GOT3 (cell line): ENCODE results near the gene CFAP299.
"Not testable (repeated sequence)": the region's sequence is repeated elsewhere in the genome, so short reads cannot be mapped to it uniquely, and the experiment has no call there.

Source experiments
- DNase-seq: peaks from one replicate; lab custom pipeline; 2025; ENCODE audit warnings: mixed read lengths; lab: John Stamatoyannopoulos, UW

Gene CFAP299

DNA sequence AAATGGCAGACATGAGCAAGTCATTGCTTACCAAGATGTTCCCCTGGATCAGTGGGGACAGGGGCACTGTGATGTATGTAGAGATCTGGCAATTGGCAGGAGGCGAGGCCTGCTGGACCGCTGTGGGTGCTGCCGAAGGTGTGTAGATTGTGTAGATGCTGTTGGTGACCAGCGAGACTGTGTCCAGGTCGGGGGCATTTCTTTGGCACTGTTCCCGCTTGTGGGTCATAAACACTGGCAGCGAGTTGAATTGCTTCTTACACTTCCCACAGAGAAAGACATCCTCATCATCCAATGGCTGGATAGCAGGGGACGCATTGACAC lies 52.7 kb downstream of the CFAP299 start:
- DNase-seq, result no peak

DNA sequence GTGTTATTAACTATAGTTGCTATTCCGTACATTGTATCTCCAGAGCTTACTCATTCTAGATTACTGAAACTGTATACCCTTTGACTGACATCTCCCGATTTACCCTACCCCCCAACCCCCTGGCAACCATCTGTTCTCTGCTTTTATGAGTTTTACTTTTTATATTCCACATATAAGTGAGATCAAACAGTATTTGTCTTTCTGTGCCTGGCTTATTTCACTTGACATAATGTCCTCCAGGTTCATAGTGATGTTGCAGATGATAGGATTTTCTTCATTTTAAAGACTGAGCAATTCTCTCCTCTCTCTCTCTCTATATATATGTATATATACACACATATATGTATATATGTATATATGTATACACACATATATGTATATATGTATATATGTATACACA lies 54.6 kb downstream of the CFAP299 start:
- no peak for DNase-seq

DNA sequence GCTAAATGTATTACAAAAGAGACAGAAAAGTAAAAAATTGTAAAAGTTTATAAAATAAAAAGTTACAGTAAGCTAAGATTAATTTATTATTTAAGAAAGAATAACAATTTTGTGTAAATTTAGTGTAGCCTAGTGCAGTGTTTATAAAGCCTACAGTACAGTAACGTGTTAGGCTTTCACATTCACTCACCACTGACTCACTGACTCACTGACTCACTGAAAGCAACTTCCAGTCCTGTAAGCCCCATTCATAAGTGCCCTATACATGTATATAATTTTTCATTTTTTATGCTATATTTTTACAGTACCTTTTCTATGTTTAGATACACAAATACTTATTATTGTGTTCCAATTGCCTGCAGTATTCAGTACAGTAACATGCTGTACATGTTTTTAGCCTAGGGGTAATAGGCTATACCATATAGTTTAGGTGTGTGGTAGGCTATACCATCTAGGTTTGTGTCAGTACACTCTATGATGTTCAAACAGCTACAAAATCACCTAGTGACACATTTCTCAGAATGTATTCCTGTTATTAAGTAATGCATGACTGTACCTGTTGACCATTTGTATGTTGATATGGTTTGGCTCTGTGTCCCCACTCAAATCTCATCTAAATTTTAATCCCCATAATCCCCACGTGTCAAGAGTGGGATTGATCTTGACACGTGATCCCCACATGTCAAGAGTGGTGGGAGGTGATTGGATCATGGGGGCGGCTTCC lies 57.9 kb downstream of the CFAP299 start:
- DNase-seq, result no peak

- no peak for DNase-seq
Observed at GRCh38 chr4:80393970-80394250, 58.4 kb downstream of the CFAP299 start.

GRCh38 chr4:80407246-80407645 lies 71.7 kb downstream of the CFAP299 start:
- no peak for DNase-seq

GRCh38 chr4:80409809-80410208 lies 74.3 kb downstream of the CFAP299 start:
- DNase-seq, result no peak

DNA sequence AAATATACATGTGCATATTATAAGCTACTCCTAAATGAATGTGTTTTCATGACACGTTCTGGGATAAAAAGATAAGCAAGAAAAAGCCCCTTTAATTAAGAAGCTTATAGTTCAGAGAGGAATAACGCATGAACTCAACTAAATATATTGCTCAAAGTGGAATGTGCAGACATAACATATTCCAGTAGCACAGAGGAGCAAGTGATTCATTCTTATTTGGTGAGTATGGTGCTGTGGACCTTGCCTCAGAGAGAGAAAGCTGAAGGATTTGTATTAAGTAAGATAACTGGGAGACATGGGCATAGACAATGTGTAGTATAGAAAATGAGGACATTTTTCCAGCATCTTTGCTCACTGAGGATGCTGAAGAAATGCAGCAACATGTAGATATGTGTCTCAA lies 76.8 kb downstream of the CFAP299 start:
- DNase-seq, result no peak

- DNase-seq, result no peak
Observed at GRCh38 chr4:80413086-80413485, 77.6 kb downstream of the CFAP299 start.

GRCh38 chr4:80417019-80417418 lies 81.5 kb downstream of the CFAP299 start:
- no peak for DNase-seq

- no peak for DNase-seq
Observed at GRCh38 chr4:80419946-80420345, 84.4 kb downstream of the CFAP299 start.

- no peak for DNase-seq
Observed at GRCh38 chr4:80420638-80421037, 85.1 kb downstream of the CFAP299 start.

DNA sequence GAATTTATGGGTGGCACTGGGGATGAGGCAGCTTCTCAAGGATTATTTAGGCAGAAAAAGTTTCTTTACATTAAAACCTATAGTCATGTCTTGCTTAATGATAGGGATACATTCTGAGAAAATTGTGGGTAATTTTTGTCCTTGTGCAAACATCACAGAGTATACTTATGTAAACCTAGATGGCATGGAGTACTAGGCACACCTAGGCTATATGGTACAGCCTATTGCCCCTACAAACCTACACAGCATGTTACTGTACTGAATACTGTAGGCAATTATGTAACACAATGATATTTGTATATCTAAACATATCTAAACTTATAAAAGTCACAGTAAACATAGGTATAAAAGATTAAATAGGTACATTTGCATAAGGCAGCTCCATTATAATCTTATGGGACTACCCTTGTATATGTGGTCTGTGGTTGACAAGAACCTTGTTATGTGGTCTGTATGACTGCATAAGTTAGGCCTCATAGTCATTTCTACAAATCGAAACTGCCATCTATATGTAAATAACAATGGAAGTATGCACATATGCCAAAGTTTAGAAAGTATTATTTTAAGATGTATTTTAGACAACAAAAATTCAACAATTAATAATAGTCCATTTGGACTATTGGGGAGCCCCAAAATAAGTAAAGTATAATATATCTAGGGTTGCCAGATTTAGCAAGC lies 87.3 kb downstream of the CFAP299 start:
- DNase-seq, result no peak

- no peak for DNase-seq
Observed at GRCh38 chr4:80423553-80424224, 88.2 kb downstream of the CFAP299 start.

GRCh38 chr4:80424225-80424581 lies 88.7 kb downstream of the CFAP299 start:
- no peak for DNase-seq

GRCh38 chr4:80425124-80426100 lies 89.9 kb downstream of the CFAP299 start:
- no peak for DNase-seq

DNA sequence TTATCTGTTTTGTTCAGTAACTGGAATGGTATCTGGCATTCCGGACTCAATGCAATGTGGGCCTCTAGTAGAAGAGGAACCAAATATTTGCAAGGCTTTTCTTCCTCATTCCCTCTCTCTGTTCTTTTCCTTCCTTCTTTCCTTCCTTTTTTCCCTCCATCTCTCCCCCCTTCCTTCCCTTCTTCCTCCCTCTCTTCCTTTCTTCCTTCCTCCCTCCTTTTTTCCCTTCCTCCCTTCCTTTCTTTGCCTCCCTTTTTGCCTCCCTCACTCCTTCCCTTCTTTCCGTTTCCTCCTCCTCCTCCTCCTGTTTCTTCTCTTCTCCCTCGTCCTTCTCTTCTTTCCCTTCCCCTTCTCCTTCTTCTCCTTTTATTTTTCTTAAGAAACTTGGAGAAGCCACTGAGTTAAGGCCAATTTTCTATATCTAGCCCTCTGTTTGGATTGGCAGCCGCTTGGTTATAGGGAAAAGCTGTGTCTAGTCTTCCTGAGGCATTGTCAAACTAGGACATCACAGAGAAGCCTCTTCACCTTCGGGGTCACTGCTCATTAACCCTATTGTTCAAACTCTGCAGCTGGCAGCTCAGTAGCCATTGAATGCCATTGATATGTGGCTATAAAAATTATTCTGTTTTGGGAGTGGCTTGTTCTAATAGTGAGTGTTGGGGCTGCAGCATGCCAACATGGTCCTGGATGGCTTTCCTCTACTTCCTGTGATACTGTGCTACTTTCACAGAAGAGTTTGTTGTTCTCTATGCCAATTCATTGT lies 95.9 kb downstream of the CFAP299 start:
- no peak for DNase-seq

DNA sequence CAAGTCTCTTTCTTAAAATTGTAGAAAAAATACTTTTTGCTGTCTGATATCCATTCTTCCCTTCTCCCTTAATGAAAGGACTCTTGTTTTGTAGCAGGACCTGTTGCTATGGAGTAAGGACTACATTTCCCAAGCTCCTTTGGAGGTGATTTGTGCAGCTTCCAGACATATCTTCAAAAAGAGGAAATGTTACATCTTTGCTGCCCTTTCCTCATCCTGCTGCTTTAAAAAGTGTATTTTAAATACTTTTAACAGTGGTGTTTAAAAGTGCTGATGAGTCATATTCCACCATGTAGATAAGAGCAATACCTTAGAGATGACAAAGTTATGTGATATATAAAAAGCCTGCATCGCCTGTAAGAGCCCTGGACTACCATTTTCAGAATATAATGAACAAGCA lies 98.7 kb downstream of the CFAP299 start:
- DNase-seq, result no peak

DNA sequence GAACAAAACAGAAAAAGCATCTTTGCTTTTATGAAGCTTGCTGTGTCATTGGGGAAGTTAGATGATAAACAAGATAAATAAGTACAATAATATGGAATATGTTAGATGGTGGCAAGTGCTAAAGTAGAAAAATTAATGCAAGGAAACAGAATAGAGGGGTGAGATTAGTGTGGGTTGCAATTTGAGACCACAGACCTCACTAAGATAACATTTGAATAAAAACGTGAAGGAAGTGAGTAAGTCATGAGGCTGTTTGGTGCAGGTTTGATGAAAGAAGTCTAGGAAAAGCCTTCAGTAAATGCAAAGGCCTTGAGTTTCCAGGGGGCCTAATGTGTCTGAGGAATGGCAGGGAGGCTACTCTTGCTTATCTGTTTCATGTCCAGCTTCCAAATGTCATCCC lies 102.5 kb downstream of the CFAP299 start:
- no peak for DNase-seq

GRCh38 chr4:80439294-80440061 lies 103.9 kb downstream of the CFAP299 start:
- not testable (repeated sequence) for DNase-seq

DNA sequence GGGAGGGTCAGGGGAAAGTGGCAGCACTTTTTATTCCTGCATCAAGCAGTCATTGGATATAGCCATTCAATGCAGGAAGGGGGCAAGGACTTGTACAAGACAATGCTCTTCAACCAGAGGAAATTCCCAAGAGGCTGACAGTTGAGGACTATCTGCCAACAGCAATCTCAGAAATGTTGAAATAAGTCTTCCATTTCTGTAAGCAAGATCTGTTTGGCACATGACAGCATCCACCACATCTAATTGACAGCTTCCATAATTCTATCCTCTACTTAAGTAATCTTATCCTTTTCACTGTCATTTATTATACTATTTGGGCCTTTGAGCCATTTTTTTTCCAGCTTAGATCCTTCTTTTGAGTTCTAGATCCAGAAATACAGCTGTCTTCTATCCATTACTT lies 110.7 kb downstream of the CFAP299 start:
- DNase-seq, result no peak

DNA sequence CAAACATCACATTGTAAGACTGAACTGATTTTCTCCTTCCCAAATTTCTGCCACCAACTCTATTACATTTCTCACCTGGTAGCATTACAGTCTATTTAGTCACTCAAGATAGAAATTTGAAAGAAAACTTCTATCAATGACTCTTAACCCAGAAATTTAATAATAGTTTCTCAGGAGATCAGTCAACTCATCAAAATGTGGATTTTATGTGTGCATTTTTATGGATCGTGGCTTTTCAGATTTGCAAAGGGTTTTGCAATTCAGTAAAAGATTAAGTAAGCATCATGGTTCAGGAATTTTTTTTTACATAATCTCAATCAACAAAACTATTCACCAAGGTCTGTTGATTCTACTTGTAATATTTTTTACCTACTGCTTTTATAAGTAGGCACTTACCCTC lies 111.1 kb downstream of the CFAP299 start:
- no peak for DNase-seq
